Skeletal muscle tissue (tissue), 4 donors: ENCODE data around the gene PSMD7. TPM values are rescaled to one million over a fixed set of nuclear protein-coding genes. Genes with fewer than 3 reads are reported as not detected.
"Not testable (repeated sequence)": the region's sequence is repeated elsewhere in the genome, so short reads cannot be mapped to it uniquely, and the experiment has no call there.

Source experiments
- H3K27ac ChIP-seq: one replicate; pipeline ENCODE4 v1.7.0; 2013; ENCODE audit warnings: mild to moderate bottlenecking, low read depth, low read length, inconsistent platforms
- H3K27me3 ChIP-seq, 3 donors: one replicate each; pipeline ENCODE4 v1.7.0; 2013; ENCODE audit warnings: low read length in 3 of 3; ENCODE audit not compliant: control insufficient read depth in 3 of 3, insufficient read depth in 3 of 3
- H3K36me3 ChIP-seq, 3 donors: one replicate each; pipeline ENCODE4 v1.7.0; 2013; ENCODE audit warnings: low read length in 3 of 3; ENCODE audit not compliant: control insufficient read depth in 3 of 3, insufficient read depth in 3 of 3
- H3K4me1 ChIP-seq, 3 donors: one replicate each; pipeline ENCODE4 v1.7.0; 2013; ENCODE audit warnings: low read length in 3 of 3, mild to moderate bottlenecking in 3 of 3; ENCODE audit not compliant: control insufficient read depth in 3 of 3, insufficient read depth in 3 of 3
- H3K4me3 ChIP-seq, 3 donors: one replicate each; pipeline ENCODE4 v1.7.0; 2013; ENCODE audit warnings: low read length in 3 of 3
- H3K9ac ChIP-seq, 3 donors: one replicate each; pipeline ENCODE4 v1.7.0; 2013; ENCODE audit warnings: low read length in 3 of 3, mild to moderate bottlenecking in 3 of 3, moderate library complexity in 2 of 3, low read depth in 1 of 3
- H3K9me3 ChIP-seq, 3 donors: one replicate each; pipeline ENCODE4 v1.7.0; 2013; ENCODE audit warnings: low read length in 3 of 3; ENCODE audit not compliant: control insufficient read depth in 3 of 3
- total RNA-seq: library from RNA; depleted of rRNA; stranded (reverse); fragments of >200 nt; gene quantifications from one replicate; pipeline ENCODE4 v1.2.3, GENCODE V29; 2014
- donor health status: Osteomylitis.

The PSMD7 gene
- total RNA-seq, 1 donor from 2014 or later = 40.7 TPM

DNA sequence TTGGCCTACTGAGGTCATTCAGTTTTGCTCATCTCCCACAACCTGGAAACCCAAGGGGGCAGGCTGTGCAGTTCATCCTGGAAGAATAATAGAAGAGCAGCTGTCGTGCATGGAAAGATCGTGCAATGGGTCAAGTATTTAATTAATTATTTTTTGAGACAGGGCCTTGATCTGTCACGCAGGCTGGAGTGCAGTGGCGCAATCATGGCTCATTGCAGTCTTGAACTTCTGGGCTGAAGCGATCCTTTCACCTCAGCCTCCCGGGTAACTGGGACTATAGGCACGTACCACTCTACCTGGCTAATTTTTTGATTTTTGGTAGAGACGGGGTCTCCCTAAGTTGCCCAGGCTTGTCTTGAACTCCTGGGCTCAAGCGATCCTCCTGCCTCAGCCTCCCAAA, 31.7 kb downstream of the PSMD7 start:
- H3K27me3 ChIP-seq, H3K9me3 ChIP-seq, H3K9ac ChIP-seq, H3K4me1 ChIP-seq, H3K27ac ChIP-seq, H3K4me3 ChIP-seq: not testable (repeated sequence)
- H3K36me3 ChIP-seq = peaks cover 9 to 30% (median 28%) of the 10 kb centered on the region in 3 donors

- H3K9ac ChIP-seq, H3K4me1 ChIP-seq, H3K27me3 ChIP-seq, H3K9me3 ChIP-seq, H3K4me3 ChIP-seq, H3K27ac ChIP-seq: not testable (repeated sequence)
- H3K36me3 ChIP-seq = peaks cover 11 to 24% (median 17%) of the 10 kb centered on the region in 3 donors
These were observed 35.9 kb downstream of the PSMD7 start for GRCh38 chr16:74332469-74332868.

DNA sequence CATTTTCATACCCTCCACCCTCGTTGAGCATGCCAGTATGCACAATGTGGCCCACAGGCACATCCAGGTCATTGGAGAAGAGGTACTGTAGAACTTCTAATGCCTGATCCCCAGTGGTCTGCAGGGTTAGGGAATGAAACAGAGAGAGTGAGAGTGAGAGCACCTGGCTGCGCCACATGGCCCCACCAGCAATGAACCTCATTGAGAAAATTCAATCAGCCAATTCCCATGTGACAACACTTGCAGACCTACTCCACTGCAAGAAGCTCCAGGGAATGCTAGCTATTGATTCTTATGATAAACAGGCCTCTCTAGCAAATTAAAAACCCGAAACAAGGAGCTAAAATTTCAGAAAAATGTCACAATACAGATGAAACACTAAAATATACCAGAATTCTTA, 40.9 kb downstream of the PSMD7 start:
- H3K9me3 ChIP-seq, H3K4me3 ChIP-seq, H3K27me3 ChIP-seq, H3K4me1 ChIP-seq, H3K9ac ChIP-seq, H3K27ac ChIP-seq: not testable (repeated sequence)
- peaks cover 13 to 22% (median 20%) of the 10 kb centered on the region in 3 donors for H3K36me3 ChIP-seq

GRCh38 chr16:74339226-74339625, 42.6 kb downstream of the PSMD7 start:
- H3K27me3 ChIP-seq, H3K4me3 ChIP-seq, H3K9ac ChIP-seq, H3K9me3 ChIP-seq, H3K27ac ChIP-seq, H3K4me1 ChIP-seq: not testable (repeated sequence)
- H3K36me3 ChIP-seq = peaks cover 13 to 18% (median 18%) of the 10 kb centered on the region in 3 donors

DNA sequence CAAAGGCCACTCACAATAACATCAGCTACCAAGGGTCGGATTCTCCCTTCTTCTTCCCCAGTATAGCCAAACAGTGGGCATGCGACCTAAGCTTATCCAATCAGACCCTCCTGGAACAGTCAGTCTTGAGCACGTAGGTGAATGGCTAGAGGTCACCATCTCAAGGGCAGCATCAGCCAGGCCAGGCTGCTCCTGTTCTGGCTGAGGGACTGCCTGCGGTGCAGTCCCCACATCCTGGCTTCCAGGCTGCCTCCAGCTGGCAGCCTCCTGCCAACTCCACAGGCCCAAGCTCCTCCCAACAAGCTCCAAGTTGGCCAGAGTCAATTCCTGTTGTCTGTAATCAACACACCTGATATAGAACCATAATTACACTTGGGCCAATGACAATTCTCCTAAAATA, 56.4 kb downstream of the PSMD7 start:
- not testable (repeated sequence) for H3K9ac ChIP-seq, H3K4me1 ChIP-seq, H3K27ac ChIP-seq, H3K9me3 ChIP-seq, H3K4me3 ChIP-seq, H3K27me3 ChIP-seq
- H3K36me3 ChIP-seq = peaks cover 14 to 36% (median 23%) of the 10 kb centered on the region in 3 donors

Other genes with a start within 250 kb of the PSMD7 start
- gene NPIPB15, start 79.5 kb downstream of the PSMD7 start, total RNA-seq = 1.0 TPM
- gene CLEC18B, start 124.7 kb downstream of the PSMD7 start, total RNA-seq = 2.1 TPM